Stimulated activated naive B cell treated with anti-CD40 and anti-IgM and Interleukin-4, amounts not matched to agents 10 μg/mL and 1 μg/mL and 100 μg/mL, for 72 hours (primary cell): Measurements from ENCODE around the gene AIFM2.
"Not testable (repeated sequence)": the region's sequence is repeated elsewhere in the genome, so short reads cannot be mapped to it uniquely, and the experiment has no call there.

ENCODE experiments used
- ATAC-seq, 2 donors: fragments of 150-1000 bp; cut with Tn5 transposase; replicated peaks; 2 replicates each; pipeline ENCODE4 v1.10.0; 2021; ENCODE audit warnings: moderate library complexity in 1 of 2
- DNase-seq: peaks from one replicate; pipeline ENCODE4 v3.0.0; 2021
- H3K27ac Mint-ChIP-seq: one replicate; pipeline ENCODE4 v1.8.0; 2022; ENCODE audit warnings: mild to moderate bottlenecking, mixed read lengths
- H3K27me3 Mint-ChIP-seq, 2 donors: one replicate each; pipeline ENCODE4 v1.8.0; 2022; ENCODE audit warnings: mixed read lengths in 2 of 2
- H3K36me3 Mint-ChIP-seq, 2 donors: one replicate each; pipeline ENCODE4 v1.8.0; 2022; ENCODE audit warnings: mixed read lengths in 2 of 2, mild to moderate bottlenecking in 1 of 2
- H3K4me1 Mint-ChIP-seq, 2 donors: one replicate each; pipeline ENCODE4 v1.8.0; 2022; ENCODE audit warnings: mixed read lengths in 2 of 2, mild to moderate bottlenecking in 1 of 2
- H3K4me3 Mint-ChIP-seq, 2 donors: one replicate each; pipeline ENCODE4 v1.8.0; 2022; ENCODE audit warnings: mild to moderate bottlenecking in 2 of 2, mixed read lengths in 2 of 2, moderate library complexity in 1 of 2
- H3K9me3 Mint-ChIP-seq, 2 donors: one replicate each; pipeline ENCODE4 v1.8.0; 2022; ENCODE audit warnings: mixed read lengths in 2 of 2, mild to moderate bottlenecking in 1 of 2

The AIFM2 gene

DNA sequence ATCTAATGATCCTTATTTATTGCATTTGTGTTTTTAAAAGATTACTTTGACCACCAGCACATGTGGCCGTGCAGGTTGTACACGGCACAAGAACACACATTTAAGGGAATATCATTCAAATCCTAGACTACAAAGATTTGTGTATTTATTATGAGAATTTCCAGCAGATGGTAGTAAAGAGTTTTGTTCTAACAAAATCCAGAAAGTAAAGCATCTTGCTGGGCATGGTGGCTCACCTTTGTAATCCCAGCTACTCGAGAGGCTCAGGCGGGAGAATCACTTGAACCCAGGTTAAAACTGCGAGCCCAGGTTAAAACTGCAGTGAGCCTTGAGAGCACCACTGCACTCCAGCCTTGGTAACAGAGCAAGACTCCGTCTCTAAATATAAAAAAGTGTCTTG lies 48.4 kb downstream of the AIFM2 start:
- Mint-ChIP-seq H3K36me3 (no peaks in the 10 kb centered on the region), H3K4me3 (no peak overlapping the region), H3K27ac (no peak overlapping the region), H3K27me3 (peaks cover 0 to 11% of the 10 kb centered on the region in 2 donors), H3K9me3 (no peaks in the 10 kb centered on the region), H3K4me1 (no peaks in the 10 kb centered on the region)
- DNase-seq (no peak), ATAC-seq (no peak)

GRCh38 chr10:70080789-70081188 lies 51.8 kb downstream of the AIFM2 start:
- DNase-seq, H3K27ac Mint-ChIP-seq, H3K9me3 Mint-ChIP-seq, ATAC-seq, H3K36me3 Mint-ChIP-seq, H3K27me3 Mint-ChIP-seq, H3K4me1 Mint-ChIP-seq, H3K4me3 Mint-ChIP-seq: not testable (repeated sequence)

DNA sequence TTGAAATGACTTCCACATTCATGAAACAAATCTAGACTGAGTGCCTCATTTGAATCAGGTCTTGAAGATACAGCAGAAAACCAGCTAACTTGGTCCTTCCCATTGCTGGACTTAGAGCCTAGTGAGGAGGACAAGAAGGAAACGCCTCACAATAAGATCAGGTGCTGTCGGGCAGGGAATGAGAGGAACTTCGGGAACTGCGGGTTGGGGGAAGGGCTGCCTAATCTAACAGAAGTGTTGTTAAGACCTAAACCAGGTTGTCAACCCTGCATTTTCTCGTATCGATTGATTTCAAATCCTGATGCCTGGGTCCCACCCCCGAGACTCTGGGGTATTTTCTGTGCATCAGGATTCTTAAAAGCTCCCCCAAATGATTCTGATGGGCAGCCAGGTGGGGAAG lies 53.7 kb downstream of the AIFM2 start:
- Mint-ChIP-seq H3K27me3 (peaks cover 0 to 4% of the 10 kb centered on the region in 2 donors), H3K9me3 (no peaks in the 10 kb centered on the region), H3K4me3 (no peak overlapping the region), H3K36me3 (no peaks in the 10 kb centered on the region), H3K4me1 (no peaks in the 10 kb centered on the region), H3K27ac (no peak overlapping the region)
- DNase-seq = no peak
- no peak for ATAC-seq

- ATAC-seq = no peak
Observed at GRCh38 chr10:70078329-70078728, 54.3 kb downstream of the AIFM2 start.

GRCh38 chr10:70074971-70075370 lies 57.7 kb downstream of the AIFM2 start:
- ATAC-seq (no peak), DNase-seq (no peak)
- H3K4me3 Mint-ChIP-seq = no peak overlapping the region
- no peaks in the 10 kb centered on the region for H3K4me1 Mint-ChIP-seq
- no peaks in the 10 kb centered on the region for H3K9me3 Mint-ChIP-seq
- H3K27ac Mint-ChIP-seq = no peak overlapping the region
- H3K27me3 Mint-ChIP-seq = peaks cover 0 to 9% of the 10 kb centered on the region in 2 donors
- H3K36me3 Mint-ChIP-seq = no peaks in the 10 kb centered on the region

More at GRCh38 chr10:70078329-70078728, 54.3 kb downstream of the AIFM2 start:
- Mint-ChIP-seq H3K4me3 (no peak overlapping the region), H3K27me3 (peaks cover 0 to 4% of the 10 kb centered on the region in 2 donors), H3K36me3 (no peaks in the 10 kb centered on the region), H3K27ac (no peak overlapping the region), H3K4me1 (no peaks in the 10 kb centered on the region), H3K9me3 (no peaks in the 10 kb centered on the region)
- no peak for DNase-seq

- ATAC-seq (no peak), DNase-seq (no peak)
- Mint-ChIP-seq H3K4me3 (no peak overlapping the region), H3K27me3 (peaks cover 0 to 9% of the 10 kb centered on the region in 2 donors), H3K9me3 (no peaks in the 10 kb centered on the region), H3K36me3 (no peaks in the 10 kb centered on the region), H3K4me1 (no peaks in the 10 kb centered on the region), H3K27ac (no peak overlapping the region)
Observed at GRCh38 chr10:70074165-70074564, 58.5 kb downstream of the AIFM2 start.

- no peaks in the 10 kb centered on the region for H3K4me1 Mint-ChIP-seq
- no peak overlapping the region for H3K27ac Mint-ChIP-seq
- H3K27me3 Mint-ChIP-seq = peaks cover 0 to 13% of the 10 kb centered on the region in 2 donors
- H3K9me3 Mint-ChIP-seq = no peaks in the 10 kb centered on the region
- H3K4me3 Mint-ChIP-seq = no peak overlapping the region
- no peaks in the 10 kb centered on the region for H3K36me3 Mint-ChIP-seq
- no peak for ATAC-seq
- DNase-seq = no peak
Observed at GRCh38 chr10:70070834-70071233, 61.8 kb downstream of the AIFM2 start.

GRCh38 chr10:70069346-70069745 lies 63.3 kb downstream of the AIFM2 start:
- no peaks in the 10 kb centered on the region for H3K36me3 Mint-ChIP-seq
- no peak for ATAC-seq
- H3K27me3 Mint-ChIP-seq = peaks cover 0 to 18% of the 10 kb centered on the region in 2 donors
- H3K4me3 Mint-ChIP-seq = no peak overlapping the region
- H3K9me3 Mint-ChIP-seq = no peaks in the 10 kb centered on the region
- DNase-seq = no peak
- H3K27ac Mint-ChIP-seq = no peak overlapping the region
- H3K4me1 Mint-ChIP-seq = no peaks in the 10 kb centered on the region

DNA sequence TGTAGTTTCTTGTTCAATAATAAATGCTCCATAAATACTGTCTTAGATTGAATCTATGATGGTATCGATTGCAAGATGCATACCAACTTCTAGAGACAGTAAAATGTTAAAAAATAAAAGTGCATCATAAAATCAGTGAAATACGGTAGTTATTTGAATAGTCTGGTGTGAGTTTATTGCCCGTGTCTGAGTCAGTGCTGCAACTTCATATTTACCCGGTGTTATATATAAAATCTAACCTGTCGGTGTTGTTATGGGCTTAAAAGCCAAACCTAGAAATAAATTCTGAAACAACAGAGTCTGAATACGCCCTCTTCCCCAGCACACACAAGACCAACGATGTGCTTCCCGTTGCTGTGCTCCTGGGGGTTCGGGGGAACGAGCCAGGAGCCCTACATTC lies 63.7 kb downstream of the AIFM2 start:
- ATAC-seq (no peak), DNase-seq (no peak)
- no peak overlapping the region for H3K27ac Mint-ChIP-seq
- no peaks in the 10 kb centered on the region for H3K36me3 Mint-ChIP-seq
- H3K4me1 Mint-ChIP-seq = no peaks in the 10 kb centered on the region
- H3K27me3 Mint-ChIP-seq = peaks cover 0 to 18% of the 10 kb centered on the region in 2 donors
- no peak overlapping the region for H3K4me3 Mint-ChIP-seq
- no peaks in the 10 kb centered on the region for H3K9me3 Mint-ChIP-seq

DNA sequence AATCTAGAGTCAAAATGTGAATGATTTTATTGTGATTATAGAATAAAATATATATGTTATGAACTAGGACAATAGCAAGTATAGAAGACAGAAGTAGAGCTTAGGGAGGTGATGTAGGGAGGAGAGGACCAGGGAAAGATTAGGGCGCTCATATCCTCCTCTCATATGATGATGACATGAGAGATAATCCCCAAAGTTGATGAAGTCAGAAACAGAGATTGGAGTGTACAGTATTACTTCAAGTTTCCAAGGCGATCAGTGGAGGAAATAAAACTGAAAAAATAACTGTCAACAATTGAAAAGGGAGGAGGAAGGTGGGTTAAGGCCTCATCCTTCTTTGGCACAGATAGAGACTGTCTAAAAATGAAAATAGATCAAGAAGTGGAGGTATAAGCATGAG lies 65.0 kb downstream of the AIFM2 start:
- Mint-ChIP-seq H3K4me1 (no peaks in the 10 kb centered on the region), H3K9me3 (no peaks in the 10 kb centered on the region), H3K27me3 (peaks cover 0 to 18% of the 10 kb centered on the region in 2 donors), H3K4me3 (no peak overlapping the region), H3K27ac (no peak overlapping the region), H3K36me3 (no peaks in the 10 kb centered on the region)
- ATAC-seq (no peak), DNase-seq (no peak)

DNA sequence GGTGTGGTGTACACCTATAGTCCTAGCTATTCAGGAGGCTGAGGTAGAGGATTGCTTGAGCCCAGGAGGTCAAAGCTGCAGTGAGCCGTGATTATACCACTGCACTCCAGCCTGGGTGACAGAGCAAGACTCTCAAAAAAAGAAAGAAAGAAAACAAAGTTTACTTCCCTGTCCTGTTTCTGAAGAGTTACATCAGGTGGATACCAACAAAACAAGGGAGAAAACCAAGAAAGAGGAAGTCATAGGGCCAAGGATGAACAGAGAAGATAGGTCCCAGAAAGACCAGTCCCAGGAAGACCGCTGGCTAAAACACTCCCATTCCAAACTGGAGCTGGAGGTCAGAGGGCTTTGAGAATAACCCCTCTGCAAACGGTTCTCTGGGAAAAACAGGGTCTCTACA lies 66.4 kb downstream of the AIFM2 start:
- Mint-ChIP-seq H3K27ac (no peak overlapping the region), H3K4me1 (no peaks in the 10 kb centered on the region)
- no peak for ATAC-seq

DNA sequence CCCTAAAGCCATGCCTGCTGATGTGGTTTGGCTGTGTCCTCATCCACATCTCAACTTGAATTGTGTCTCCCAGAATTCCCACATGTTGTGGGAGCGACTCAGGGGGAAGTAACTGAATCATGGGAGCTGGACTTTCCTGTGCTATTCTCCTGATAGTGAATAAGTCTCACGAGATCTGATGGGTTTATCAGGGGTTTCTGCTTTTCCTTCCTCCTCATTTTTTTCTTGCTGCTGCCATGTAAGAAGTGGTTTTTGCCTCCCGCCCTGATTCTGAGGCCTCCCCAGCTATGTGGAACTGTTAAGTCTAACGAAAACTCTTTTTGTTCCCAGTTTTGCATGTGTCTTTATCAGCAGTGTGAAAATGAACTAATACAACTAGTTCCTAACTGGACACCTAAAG lies 68.1 kb downstream of the AIFM2 start:
- no peaks in the 10 kb centered on the region for H3K4me1 Mint-ChIP-seq
- no peak overlapping the region for H3K27ac Mint-ChIP-seq
- ATAC-seq (no peak), DNase-seq (no peak)
- H3K4me3 Mint-ChIP-seq = no peak overlapping the region
- H3K9me3 Mint-ChIP-seq = no peaks in the 10 kb centered on the region
- peaks cover 0 to 8% of the 10 kb centered on the region in 2 donors for H3K27me3 Mint-ChIP-seq
- H3K36me3 Mint-ChIP-seq = no peaks in the 10 kb centered on the region

More for the DNA sequence above, 66.4 kb downstream of the AIFM2 start:
- Mint-ChIP-seq H3K4me3 (no peak overlapping the region), H3K9me3 (no peaks in the 10 kb centered on the region), H3K27me3 (peaks cover 0 to 18% of the 10 kb centered on the region in 2 donors), H3K36me3 (no peaks in the 10 kb centered on the region)
- no peak for DNase-seq

DNA sequence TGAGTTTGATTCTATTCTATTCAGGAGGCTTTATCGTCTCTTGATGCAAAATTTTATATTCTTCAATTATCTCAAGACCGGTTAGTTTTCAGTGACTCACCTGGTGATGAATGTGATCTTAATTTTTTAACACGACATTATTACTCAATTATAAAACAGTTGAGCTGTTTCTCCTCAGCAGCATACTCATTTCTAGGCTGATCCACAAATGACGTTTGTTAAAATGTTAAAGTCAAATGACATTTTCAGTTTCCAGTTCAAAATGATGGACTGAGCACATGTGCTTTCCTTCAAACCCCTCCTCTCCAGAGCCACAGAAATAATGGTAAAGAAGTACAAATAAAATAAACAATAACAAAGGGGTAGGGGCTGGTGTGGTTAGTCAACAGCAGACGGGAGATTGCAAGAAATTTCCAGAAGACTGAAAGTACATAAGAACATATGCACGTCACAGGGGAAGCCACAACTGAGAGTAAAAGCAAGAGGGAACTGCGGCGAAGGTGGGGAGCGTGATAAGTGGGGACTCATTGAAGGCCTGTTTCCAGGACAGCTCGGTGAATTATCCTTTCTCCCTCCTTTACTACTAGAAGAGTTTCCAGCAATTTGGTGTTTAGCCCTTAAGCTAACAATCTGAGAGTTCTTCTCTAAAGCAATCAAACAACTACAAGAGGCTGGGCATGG lies 69.1 kb downstream of the AIFM2 start:
- no peaks in the 10 kb centered on the region for H3K4me1 Mint-ChIP-seq
- DNase-seq = no peak
- peak overlapping the region; percentile 34 for H3K27ac Mint-ChIP-seq
- no peaks in the 10 kb centered on the region for H3K9me3 Mint-ChIP-seq
- H3K36me3 Mint-ChIP-seq = no peaks in the 10 kb centered on the region
- no peak for ATAC-seq
- H3K4me3 Mint-ChIP-seq = no peak overlapping the region
- peaks cover 0 to 8% of the 10 kb centered on the region in 2 donors for H3K27me3 Mint-ChIP-seq
